Hindlimb muscle (tissue), 1 donor: Measurements from ENCODE around the gene RBM20. TPM values are rescaled to one million over a fixed set of nuclear protein-coding genes. Genes with fewer than 3 reads are reported as not detected.
"Not testable (repeated sequence)": the region's sequence is repeated elsewhere in the genome, so short reads cannot be mapped to it uniquely, and the experiment has no call there.

ENCODE experiments used
- DNase-seq: peaks from one replicate; pipeline ENCODE4 v3.0.0-alpha.2; 2013
- polyA plus RNA-seq: library from polyadenylated mRNA; unstranded; fragments of 120-200 nt; gene quantifications from one replicate; pipeline ENCODE4 v1.2.1, GENCODE V29; 2013; ENCODE audit not compliant: insufficient read length

The RBM20 gene
- polyA plus RNA-seq, 1 donor, result 14.0 TPM

GRCh38 chr10:110765513-110766319 is 121.6 kb downstream of the RBM20 start:
- DNase-seq, result no peak

- DNase-seq, result not testable (repeated sequence)
These were observed 123.5 kb downstream of the RBM20 start for GRCh38 chr10:110767601-110768000.

DNA sequence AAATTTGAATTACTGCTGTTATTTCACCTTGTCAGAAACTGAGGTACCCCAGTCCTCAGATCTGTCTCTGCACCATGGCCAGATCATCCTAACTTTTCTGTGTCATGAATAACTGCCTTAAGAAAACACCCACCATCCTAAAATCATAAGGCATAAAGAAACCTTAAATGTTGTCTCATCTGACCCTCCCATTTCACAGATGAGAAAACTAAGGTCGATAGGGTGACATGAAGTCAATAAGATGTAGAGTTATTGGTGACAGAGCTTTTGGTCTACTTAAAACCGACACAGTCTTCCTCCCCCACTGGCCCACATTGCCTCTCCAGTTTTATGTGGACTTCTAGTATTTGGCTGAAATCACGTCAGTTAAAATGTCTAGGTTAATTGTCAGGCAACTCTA is 126.1 kb downstream of the RBM20 start:
- no peak for DNase-seq

- DNase-seq, result no peak
These were observed 127.3 kb downstream of the RBM20 start for GRCh38 chr10:110771486-110771885.

DNA sequence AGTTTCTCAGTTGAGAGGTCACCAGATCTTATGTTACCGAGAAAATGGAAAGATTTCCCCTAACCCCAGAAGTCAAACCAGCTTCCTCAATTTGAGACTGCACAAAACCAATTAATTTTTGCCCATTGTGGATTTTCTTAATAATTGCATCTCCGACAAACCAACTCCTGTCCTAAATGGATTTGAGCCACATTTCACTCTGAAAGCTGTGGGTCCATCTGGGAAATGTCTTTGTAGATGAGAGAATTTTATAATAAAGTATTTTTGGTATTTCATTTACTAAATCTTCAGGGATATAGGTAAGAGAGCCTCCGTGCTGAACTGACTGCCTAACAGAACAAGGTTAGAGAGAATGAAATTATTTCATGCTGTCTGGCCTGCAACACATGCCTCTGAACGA is 127.9 kb downstream of the RBM20 start:
- DNase-seq, result no peak

GRCh38 chr10:110772454-110773025 is 128.4 kb downstream of the RBM20 start:
- DNase-seq, result no peak

DNA sequence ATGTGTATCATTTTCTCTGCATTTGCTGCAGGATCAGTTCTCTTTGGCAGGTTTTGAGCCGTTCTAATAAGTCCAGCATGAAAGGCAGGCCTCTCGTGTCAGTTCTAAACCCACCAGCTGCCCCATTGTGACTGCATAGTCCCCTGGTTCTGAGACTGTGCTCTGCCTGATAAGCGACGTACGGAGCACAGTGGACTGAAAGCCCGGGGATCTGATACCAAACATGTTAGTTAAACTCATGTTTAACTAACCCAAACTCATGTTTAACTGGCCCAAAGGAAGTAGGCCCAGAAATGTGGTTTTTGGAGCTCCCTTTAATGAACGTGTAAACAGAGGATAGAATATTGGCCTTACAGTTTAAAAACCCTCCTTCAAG is 129.5 kb downstream of the RBM20 start:
- no peak for DNase-seq

GRCh38 chr10:110774069-110775019 is 130.2 kb downstream of the RBM20 start:
- DNase-seq, result no peak

DNA sequence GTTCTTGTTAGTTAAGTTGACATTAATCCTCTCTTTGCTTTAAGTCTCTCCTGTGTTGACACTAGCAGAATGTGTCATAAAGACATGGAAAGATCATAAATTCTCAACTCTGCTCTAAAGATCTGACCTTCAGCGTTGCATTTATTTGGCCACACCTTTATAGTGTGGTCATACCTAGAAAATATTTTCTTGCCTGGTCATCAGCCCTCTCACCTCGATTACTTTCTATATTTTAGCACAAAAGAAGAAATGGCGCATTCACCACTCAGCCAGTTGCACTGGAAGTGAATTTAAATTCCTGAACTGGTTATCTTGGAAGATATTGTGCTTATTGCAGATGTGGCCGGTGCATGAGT is 130.9 kb downstream of the RBM20 start:
- DNase-seq, result no peak

DNA sequence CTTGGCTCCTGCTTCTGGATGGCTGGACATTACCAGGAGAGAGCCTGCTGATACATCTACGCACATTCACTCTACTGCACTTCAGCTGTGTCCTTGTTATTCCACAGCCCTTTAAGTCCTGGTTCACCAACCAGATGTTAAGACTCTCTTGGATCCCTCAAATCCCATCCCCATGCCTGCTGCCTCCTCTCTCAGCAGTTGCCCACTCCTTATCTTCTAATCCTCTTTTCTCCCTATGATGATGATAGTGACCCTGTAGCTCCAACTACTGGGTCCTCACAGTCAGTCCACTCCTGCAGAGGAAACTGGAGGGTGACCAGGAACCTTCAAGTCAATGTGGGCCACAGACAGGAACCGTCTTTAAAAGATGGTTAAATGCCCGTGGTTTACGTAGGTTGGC is 131.3 kb downstream of the RBM20 start:
- no peak for DNase-seq

GRCh38 chr10:110777017-110777416 is 132.9 kb downstream of the RBM20 start:
- no peak for DNase-seq

GRCh38 chr10:110777661-110778060 is 133.5 kb downstream of the RBM20 start:
- DNase-seq, result no peak

DNA sequence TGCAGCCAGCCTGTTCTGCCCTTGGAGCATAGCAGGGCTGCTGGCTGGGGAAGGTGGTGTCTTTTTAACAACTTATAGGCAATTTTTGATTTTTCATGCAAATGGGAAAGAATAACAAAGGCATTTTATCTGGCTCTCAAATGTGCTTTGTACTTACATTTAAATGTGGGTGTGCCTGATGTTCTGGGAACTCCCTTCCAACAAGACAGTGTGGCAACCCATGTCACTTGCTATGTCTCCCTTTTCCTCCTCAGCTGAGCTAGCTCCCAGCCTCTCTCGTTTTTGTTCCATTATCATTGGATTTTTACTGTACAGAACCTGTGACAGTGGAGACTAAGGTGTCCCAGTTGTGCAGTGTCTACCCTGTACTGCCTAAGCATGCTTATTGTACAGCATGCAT is 134.1 kb downstream of the RBM20 start:
- no peak for DNase-seq

GRCh38 chr10:110779489-110779888 is 135.4 kb downstream of the RBM20 start:
- no peak for DNase-seq

DNA sequence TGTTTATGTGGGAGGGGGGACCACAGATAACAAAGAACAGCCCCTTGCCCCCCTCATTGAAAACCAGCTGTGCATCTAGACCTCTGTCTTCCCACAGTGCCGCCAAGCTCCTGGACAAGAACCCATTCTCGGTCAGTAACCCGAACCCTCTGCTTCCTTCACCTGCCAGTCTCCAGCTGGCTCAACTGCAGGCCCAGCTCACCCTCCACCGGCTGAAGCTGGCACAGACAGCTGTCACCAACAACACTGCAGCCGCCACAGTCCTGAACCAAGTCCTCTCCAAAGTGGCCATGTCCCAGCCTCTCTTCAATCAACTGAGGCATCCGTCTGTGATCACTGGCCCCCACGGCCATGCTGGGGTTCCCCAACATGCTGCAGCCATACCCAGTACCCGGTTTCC is 136.6 kb downstream of the RBM20 start:
- DNase-seq, result no peak

DNA sequence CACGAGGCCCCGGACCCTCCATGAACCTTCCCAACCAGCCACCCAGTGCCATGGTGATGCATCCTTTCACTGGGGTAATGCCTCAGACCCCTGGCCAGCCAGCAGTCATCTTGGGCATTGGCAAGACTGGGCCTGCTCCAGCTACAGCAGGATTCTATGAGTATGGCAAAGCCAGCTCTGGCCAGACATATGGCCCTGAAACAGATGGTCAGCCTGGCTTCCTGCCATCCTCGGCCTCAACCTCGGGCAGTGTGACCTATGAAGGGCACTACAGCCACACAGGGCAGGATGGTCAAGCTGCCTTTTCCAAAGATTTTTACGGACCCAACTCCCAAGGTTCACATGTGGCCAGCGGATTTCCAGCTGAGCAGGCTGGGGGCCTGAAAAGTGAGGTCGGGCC is 137.0 kb downstream of the RBM20 start:
- DNase-seq, result no peak

- DNase-seq, result no peak
These were observed 138.5 kb downstream of the RBM20 start for GRCh38 chr10:110782616-110783015.

GRCh38 chr10:110783509-110784107 is 139.5 kb downstream of the RBM20 start:
- DNase-seq, result no peak

DNA sequence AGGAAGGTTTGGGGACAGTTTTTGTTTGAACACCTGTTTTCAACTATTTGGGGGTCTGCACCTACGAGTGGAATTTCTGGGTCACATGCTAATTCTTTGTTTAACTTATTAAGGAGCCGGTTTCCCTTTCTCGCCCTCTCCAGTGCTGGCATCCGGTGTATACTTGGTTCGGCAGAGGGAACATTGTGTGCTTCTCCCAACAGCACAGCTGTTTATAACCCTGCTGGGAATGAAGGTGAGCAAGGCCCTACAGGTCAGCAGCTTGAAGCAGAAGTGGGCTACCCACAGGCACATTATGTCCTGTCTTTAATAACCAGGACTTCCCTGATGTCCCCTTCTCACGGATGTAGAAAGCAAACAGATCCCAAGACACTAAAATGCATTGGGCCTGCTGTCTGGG is 140.1 kb downstream of the RBM20 start:
- no peak for DNase-seq

DNA sequence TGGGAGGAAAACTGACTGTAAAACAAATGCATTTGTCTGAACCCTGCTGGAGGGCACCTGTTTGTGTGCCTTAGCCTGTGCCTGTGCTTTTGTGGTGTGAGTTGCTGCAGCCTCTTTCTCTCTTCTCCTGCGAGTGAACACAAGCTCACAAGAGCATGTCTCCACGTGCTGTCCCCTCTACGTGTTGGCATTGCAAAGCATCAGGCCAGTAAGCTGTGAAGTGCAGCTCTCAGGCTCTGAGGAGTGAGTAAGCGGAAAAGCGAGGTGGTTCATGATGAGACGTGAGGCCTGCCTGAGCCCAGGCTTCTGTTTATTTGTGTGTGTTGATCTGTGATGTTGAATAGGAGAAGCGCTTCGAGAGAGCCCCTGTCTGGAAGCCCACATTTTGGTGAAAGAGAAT is 142.0 kb downstream of the RBM20 start:
- DNase-seq, result no peak

DNA sequence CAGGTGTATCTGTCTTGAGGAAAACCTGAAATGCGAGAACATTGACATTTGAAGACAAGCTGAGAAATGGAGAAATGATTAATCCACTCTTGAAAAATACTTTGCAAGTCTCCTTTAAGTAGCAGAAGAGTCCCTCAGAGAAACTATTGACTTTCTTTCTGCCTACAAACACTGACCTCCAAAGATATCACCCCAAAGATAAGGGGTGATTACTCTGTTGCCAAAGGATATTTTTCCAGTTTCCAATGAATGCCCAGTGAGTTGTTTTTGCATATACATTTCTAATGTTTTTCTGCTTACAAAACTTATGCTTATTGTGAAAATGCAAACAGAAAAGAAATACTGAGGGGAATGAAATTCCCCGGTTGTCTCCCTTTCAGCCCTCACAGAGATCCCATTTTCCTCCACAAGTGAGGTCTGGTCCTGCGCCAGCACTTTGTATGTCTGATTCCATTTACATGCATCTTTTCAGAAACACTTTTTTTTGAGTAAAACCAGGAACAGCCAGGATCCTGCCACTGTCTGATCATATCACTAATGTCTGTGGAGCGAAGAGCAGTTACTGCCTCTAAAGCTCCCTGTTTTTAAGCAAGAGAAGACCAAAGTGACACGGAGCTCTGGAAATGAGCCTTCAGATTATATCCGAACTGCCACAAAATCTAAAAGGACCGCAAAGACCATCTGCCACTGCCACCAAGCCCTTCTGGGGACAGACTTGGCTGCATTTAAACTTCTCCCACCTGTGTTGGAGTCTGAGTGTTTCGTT is 144.7 kb downstream of the RBM20 start:
- DNase-seq, result no peak
